Tibial artery (tissue), 4 donors: ENCODE results near the gene DDX60.

Source experiments
- DNase-seq, 2 donors: peaks; one replicate each; pipeline ENCODE4 v3.0.0-alpha.2; 2019
- H3K27ac ChIP-seq, 2 donors: fragments of 200-600 bp; sonication (generic) in 1 of 2; 1 replicate in 1 of 2; 2 replicates in 1 of 2; pipeline ENCODE4 v1.5.1; 2018 to 2019; ENCODE audit warnings: mild to moderate bottlenecking in 1 of 2
- H3K27me3 ChIP-seq, 2 donors: fragments of 200-600 bp; sonication (generic) in 1 of 2; one replicate each; pipeline versions ENCODE4 v1.5.1 to v1.6.0; 2016 to 2019
- H3K36me3 ChIP-seq, 3 donors: fragments of 200-600 bp; sonication (generic) in 2 of 3; one replicate each; pipeline ENCODE4 v1.5.1; 2016 to 2019; ENCODE audit warnings: mild to moderate bottlenecking in 2 of 3
- H3K4me1 ChIP-seq, 4 donors: fragments of 200-600 bp; sonication (generic) in 2 of 4; 1 replicate in 3 of 4; 2 replicates in 1 of 4; pipeline ENCODE4 v1.5.1; 2016 to 2019
- H3K4me3 ChIP-seq, 2 donors: fragments of 200-600 bp; sonication (generic) in 1 of 2; 1 replicate in 1 of 2; 2 replicates in 1 of 2; pipeline ENCODE4 v1.5.1; 2018 to 2019; ENCODE audit warnings: mild to moderate bottlenecking in 2 of 2
- H3K9me3 ChIP-seq, 3 donors: fragments of 200-600 bp; sonication (generic) in 1 of 3; one replicate each; pipeline ENCODE4 v1.5.1; 2016 to 2019
- intact Hi-C: fragments of 100-400 bp; cut with DNase I; formaldehyde crosslinking; loops from one replicate; pipeline ENCODE4 v1.15.0; 2023; ENCODE audit warnings: low total_unique reads
- TF ChIP-seq, protein P1 (sequence below), 2 experiments: fragments of 200-600 bp in 1 of 2; fragments of 450-650 bp in 1 of 2; IDR thresholded peaks; one replicate each; pipeline ENCODE4 v1.5.1; 2017 to 2019; ENCODE audit warnings: antibody characterized with exemption in 2 of 2, mild to moderate bottlenecking in 1 of 2, moderate library complexity in 1 of 2

DDX60 gene

DNA sequence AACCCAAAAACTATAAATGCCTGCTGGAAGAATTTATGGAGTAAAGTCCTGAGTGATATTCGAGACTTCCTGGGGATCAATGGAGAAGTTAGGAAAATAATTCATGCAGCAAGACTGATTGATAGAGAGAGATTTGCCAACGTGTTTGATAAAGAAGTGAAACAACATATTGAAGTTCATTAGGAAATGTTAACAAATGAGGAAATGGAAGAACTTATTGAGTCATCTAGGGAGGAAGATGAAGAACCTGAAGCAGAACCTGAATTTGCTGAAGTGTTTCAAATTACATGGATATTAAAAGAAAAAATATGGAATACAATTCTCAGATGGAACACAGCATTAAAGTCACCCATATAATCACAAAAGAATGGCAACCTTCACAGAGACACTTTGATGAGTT lies 39.0 kb downstream of the DDX60 start:
- TF ChIP-seq, protein P1, sequence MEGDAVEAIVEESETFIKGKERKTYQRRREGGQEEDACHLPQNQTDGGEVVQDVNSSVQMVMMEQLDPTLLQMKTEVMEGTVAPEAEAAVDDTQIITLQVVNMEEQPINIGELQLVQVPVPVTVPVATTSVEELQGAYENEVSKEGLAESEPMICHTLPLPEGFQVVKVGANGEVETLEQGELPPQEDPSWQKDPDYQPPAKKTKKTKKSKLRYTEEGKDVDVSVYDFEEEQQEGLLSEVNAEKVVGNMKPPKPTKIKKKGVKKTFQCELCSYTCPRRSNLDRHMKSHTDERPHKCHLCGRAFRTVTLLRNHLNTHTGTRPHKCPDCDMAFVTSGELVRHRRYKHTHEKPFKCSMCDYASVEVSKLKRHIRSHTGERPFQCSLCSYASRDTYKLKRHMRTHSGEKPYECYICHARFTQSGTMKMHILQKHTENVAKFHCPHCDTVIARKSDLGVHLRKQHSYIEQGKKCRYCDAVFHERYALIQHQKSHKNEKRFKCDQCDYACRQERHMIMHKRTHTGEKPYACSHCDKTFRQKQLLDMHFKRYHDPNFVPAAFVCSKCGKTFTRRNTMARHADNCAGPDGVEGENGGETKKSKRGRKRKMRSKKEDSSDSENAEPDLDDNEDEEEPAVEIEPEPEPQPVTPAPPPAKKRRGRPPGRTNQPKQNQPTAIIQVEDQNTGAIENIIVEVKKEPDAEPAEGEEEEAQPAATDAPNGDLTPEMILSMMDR (IDR thresholded peaks at IDR 0.05): no peak
- peaks cover 36 to 63% (median 48%) of the 10 kb centered on the region in 3 donors for H3K36me3 ChIP-seq
- H3K4me1 ChIP-seq: no peaks in the 10 kb centered on the region
- intact Hi-C loops: no loop called here
- H3K4me3 ChIP-seq: no peak overlapping the region
- no peaks in the 10 kb centered on the region for H3K27me3 ChIP-seq
- H3K27ac ChIP-seq: no peak overlapping the region
- no peak for DNase-seq
- no peaks in the 10 kb centered on the region for H3K9me3 ChIP-seq

DNA sequence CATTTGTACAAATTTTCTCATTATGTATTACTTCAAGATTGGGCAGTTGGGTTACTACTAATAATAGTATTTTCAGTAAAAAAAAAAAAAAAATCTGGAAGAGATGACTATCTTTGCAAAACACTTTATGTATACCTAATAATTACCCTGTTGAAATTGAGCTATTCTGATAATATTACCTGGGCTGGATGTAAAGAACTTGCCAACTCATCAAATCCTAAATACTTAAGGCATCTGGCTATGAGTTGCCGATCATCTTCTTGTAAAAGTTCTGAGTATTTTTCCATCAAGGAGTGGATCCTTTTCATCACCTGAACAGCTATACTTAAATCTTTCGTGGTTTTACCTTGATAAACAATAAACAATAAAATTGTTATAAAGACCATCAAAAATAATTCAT lies 42.7 kb downstream of the DDX60 start:
- H3K36me3 ChIP-seq: peaks cover 30 to 80% (median 57%) of the 10 kb centered on the region in 3 donors
- TF ChIP-seq, protein P1 (IDR thresholded peaks at IDR 0.05): no peak
- intact Hi-C loops: no loop called here
- H3K9me3 ChIP-seq: no peaks in the 10 kb centered on the region
- no peak overlapping the region for H3K27ac ChIP-seq
- no peak for DNase-seq
- no peaks in the 10 kb centered on the region for H3K4me1 ChIP-seq
- no peak overlapping the region for H3K4me3 ChIP-seq
- no peaks in the 10 kb centered on the region for H3K27me3 ChIP-seq

DNA sequence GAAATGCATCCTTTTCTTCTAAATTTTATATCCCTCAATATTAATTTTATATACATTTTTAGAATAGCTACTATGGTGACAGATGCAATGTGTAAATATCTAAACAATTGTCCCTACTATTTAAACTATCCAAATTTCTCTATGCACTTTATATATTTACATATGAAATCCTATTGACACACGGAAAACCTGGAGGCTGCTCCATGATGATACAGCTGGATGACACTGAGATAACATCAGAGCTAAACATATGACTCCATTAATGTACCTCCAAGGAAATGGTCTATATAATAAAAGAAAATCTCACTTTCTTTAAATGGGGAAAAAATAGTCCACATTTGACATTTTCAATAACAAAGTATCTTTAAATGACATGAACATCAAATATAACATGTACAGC lies 43.7 kb downstream of the DDX60 start:
- TF ChIP-seq, protein P1 (IDR thresholded peaks at IDR 0.05): no peak
- Histone ChIP-seq H3K27me3 (no peaks in the 10 kb centered on the region), H3K27ac (no peak overlapping the region), H3K4me1 (no peaks in the 10 kb centered on the region), H3K36me3 (peaks cover 20 to 73% (median 48%) of the 10 kb centered on the region in 3 donors), H3K4me3 (no peak overlapping the region), H3K9me3 (no peaks in the 10 kb centered on the region)
- intact Hi-C loops: no loop called here
- DNase-seq: no peak

DNA sequence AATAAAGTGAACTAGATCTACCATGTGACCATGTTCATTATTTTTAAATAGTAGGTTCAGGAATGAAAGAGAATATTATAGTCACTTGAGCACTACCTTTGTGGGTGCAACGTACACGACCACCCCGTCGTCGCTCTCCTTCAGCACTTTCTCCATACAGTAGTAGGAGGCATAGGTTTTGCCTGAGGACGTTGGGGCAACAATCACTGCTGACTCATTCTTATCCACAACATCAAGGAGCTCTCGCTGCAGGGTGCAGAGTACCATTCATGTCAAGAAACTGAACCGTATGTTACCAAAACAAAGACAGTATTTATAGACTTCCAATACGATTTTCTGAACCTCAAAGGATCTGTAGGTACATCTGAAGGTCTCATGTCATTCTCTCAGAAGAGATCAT lies 44.7 kb downstream of the DDX60 start:
- Histone ChIP-seq H3K27me3 (no peaks in the 10 kb centered on the region), H3K27ac (no peak overlapping the region), H3K9me3 (no peaks in the 10 kb centered on the region), H3K4me3 (no peak overlapping the region), H3K4me1 (no peaks in the 10 kb centered on the region), H3K36me3 (peaks cover 17 to 72% (median 49%) of the 10 kb centered on the region in 3 donors)
- intact Hi-C loops: no loop called here
- DNase-seq: no peak
- TF ChIP-seq, protein P1 (IDR thresholded peaks at IDR 0.05): no peak

DNA sequence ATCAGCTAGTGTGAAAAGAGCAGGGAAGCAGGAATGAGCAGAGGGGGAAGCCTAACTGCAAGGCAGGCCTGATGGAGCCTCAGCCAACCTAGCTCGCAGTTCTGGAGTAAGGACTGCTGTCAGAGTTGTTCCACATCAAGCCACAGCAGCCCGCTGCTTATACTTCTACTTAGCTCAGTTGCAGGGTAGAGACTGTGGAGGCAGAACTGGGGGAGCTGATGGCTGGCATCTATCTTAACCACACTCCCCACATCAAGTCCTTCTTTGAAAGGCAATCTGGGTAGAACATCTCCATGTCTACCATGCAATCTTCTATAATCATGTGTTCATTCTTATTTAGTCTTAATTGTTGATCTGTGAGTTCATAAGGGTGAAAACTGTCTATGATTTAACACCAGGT lies 46.1 kb downstream of the DDX60 start:
- Histone ChIP-seq H3K4me1 (no peaks in the 10 kb centered on the region), H3K27me3 (no peaks in the 10 kb centered on the region), H3K4me3 (no peak overlapping the region), H3K9me3 (no peaks in the 10 kb centered on the region), H3K27ac (no peak overlapping the region), H3K36me3 (peaks cover 24 to 72% (median 54%) of the 10 kb centered on the region in 3 donors)
- intact Hi-C loops: no loop called here
- DNase-seq: no peak
- TF ChIP-seq, protein P1 (IDR thresholded peaks at IDR 0.05): no peak

DNA sequence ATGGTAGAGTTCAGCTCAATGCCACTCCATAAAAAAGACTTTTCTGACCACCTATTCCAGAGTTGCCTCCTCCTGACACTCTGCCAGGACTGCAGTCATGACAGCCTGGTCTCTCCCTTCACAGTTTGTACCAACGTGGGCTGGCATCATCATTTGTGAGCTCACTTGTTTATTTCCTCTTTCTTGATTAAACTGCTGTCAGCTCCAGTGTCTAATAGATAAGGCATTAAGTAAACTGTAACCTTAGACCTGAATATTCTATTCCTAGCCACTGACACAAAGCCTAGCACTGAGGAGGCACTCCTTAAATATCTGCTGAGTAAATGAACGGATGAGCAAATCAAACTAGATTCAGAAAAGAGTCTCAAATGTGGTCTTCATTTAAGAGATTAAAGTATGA lies 48.7 kb downstream of the DDX60 start:
- peaks cover 24 to 63% (median 53%) of the 10 kb centered on the region in 3 donors for H3K36me3 ChIP-seq
- DNase-seq: no peak
- H3K4me1 ChIP-seq: peaks cover 0 to 13% (median 0%) of the 10 kb centered on the region in 4 donors
- intact Hi-C loops: no loop called here
- no peak overlapping the region for H3K4me3 ChIP-seq
- no peaks in the 10 kb centered on the region for H3K9me3 ChIP-seq
- H3K27ac ChIP-seq: no peak overlapping the region
- H3K27me3 ChIP-seq: no peaks in the 10 kb centered on the region
- TF ChIP-seq, protein P1 (IDR thresholded peaks at IDR 0.05): no peak
